H1 (cell line): Measurements from ENCODE around the gene TCHP. TPM values are rescaled to one million over a fixed set of nuclear protein-coding genes. Genes with fewer than 3 reads are reported as not detected.

Source experiments
- BACH1 ChIP-seq: IDR thresholded peaks from 2 replicates; pipeline ENCODE4 v1.6.1; 2012; ENCODE audit warnings: low read length, improper control_type of control experiment
- BCL11A ChIP-seq, 2 experiments: IDR thresholded peaks; one replicate each; pipeline ENCODE4 v1.6.1; 2011; ENCODE audit warnings: low read depth in 2 of 2, low read length in 2 of 2, mild to moderate bottlenecking in 2 of 2
- CHD1 ChIP-seq: IDR thresholded peaks from 2 replicates; pipeline ENCODE4 v1.6.1; 2012; ENCODE audit warnings: low read depth, low read length, improper control_type of control experiment
- CHD7 ChIP-seq: fragments of 300-600 bp; sonication (generic); IDR thresholded peaks from 2 replicates; pipeline ENCODE4 v1.7.1; 2012; ENCODE audit warnings: low read length, moderate library complexity, mild to moderate bottlenecking, inconsistent platforms; ENCODE audit not compliant: insufficient replicate concordance
- FOSL1 ChIP-seq: IDR thresholded peaks from 2 replicates; pipeline ENCODE4 v1.6.1; 2011; ENCODE audit warnings: mild to moderate bottlenecking, low read depth, low read length, moderate library complexity; ENCODE audit not compliant: insufficient read depth
- MAFK ChIP-seq: IDR thresholded peaks from 2 replicates; pipeline ENCODE4 v1.6.1; 2012; ENCODE audit warnings: low read depth, mild to moderate bottlenecking, improper control_type of control experiment, low read length
- MAX ChIP-seq: IDR thresholded peaks from 2 replicates; pipeline ENCODE4 v1.6.1; 2012; ENCODE audit warnings: inconsistent platforms
- POLR2AphosphoS5 ChIP-seq: IDR thresholded peaks from 2 replicates; pipeline ENCODE4 v1.6.1; 2011; ENCODE audit warnings: low read depth, low read length
- RXRA ChIP-seq: IDR thresholded peaks from 2 replicates; pipeline ENCODE4 v1.6.1; 2011; ENCODE audit warnings: low read depth, mild to moderate bottlenecking, low read length, moderate library complexity; ENCODE audit not compliant: insufficient read depth
- SP1 ChIP-seq: IDR thresholded peaks from 2 replicates; pipeline ENCODE4 v1.6.1; 2011; ENCODE audit warnings: low read depth, low read length
- SRF ChIP-seq: IDR thresholded peaks from 2 replicates; pipeline ENCODE4 v1.6.1; 2011; ENCODE audit warnings: mild to moderate bottlenecking, low read depth, low read length, moderate library complexity
- polyA plus RNA-seq, 7 experiments: library from polyadenylated mRNA; depleted of rRNA in 3 of 7; stranded (reverse) in 5 of 7; unstranded in 2 of 7; fragments of >200 nt in 5 of 7; fragments of 200-250 nt in 2 of 7; gene quantifications; 1 replicate in 5 of 7; 2 replicates in 1 of 7; 4 replicates in 1 of 7; pipeline versions ENCODE4 v1.2.1 to v1.2.3, GENCODE V29; 2011 to 2013; ENCODE audit warnings: missing spikeins in 2 of 7, mixed read lengths in 2 of 7
- total RNA-seq: library from RNA; stranded (reverse); fragmentation: NEBNext Ultra II Directional; extraction: Animal tissue kit (Norgen Biotek cat#: 25700); gene quantifications from 2 replicates; pipeline ENCODE4 v1.2.1, GENCODE V29; 2021

The TCHP gene
- total and polyA plus RNA-seq, 2 of the 8 experiments (the other 6 are each of a cell fraction or from before 2014, with no cell fraction given), result 2.8 to 4.5 TPM

- TF ChIP-seq CHD7, result no peak
- TF ChIP-seq POLR2AphosphoS5, result no peak
- no peak for TF ChIP-seq MAX
- TF ChIP-seq FOSL1, result no peak
- no peak for TF ChIP-seq CHD1
- TF ChIP-seq SP1, result no peak
- TF ChIP-seq RXRA, result no peak
- no peak for TF ChIP-seq SRF
- no peak for TF ChIP-seq BACH1
- TF ChIP-seq MAFK, result no peak
- TF ChIP-seq BCL11A (IDR thresholded peaks at IDR 0.05; ENCODE audit: low read depth in 2 of 2, low read length in 2 of 2), result no peak
Measured at GRCh38 chr12:109915171-109916040, 15.3 kb downstream of the TCHP start (continued).
